Smooth muscle cell (in vitro differentiated cells): ENCODE results near the gene MED26. TPM values are rescaled to one million over a fixed set of nuclear protein-coding genes. Genes with fewer than 3 reads are reported as not detected.

Experiments
- DNase-seq: peaks from one replicate; lab custom pipeline; 2025; ENCODE audit not compliant: unreplicated experiment; lab: John Stamatoyannopoulos, UW
- H2AFZ ChIP-seq: fragments of 200-600 bp; sonication (generic); 2 replicates; pipeline ENCODE4 v1.6.0; 2016; ENCODE audit warnings: antibody characterized with exemption, low read depth, mild to moderate bottlenecking
- H3F3A ChIP-seq: fragments of 200-600 bp; sonication (generic); 2 replicates; pipeline ENCODE4 v1.6.0; 2017; ENCODE audit warnings: antibody characterized with exemption, low read depth
- H3K27ac ChIP-seq: fragments of 200-600 bp; sonication (generic); 2 replicates; pipeline ENCODE4 v1.5.1; 2016; ENCODE audit warnings: low read depth, mild to moderate bottlenecking
- H3K27me3 ChIP-seq: fragments of 200-600 bp; sonication (generic); 2 replicates; pipeline ENCODE4 v1.6.1; 2016; ENCODE audit warnings: low read depth, mild to moderate bottlenecking
- H3K36me3 ChIP-seq: fragments of 200-600 bp; sonication (generic); 2 replicates; pipeline ENCODE4 v1.5.1; 2016; ENCODE audit warnings: low read depth
- H3K4me1 ChIP-seq: fragments of 200-600 bp; sonication (generic); 2 replicates; pipeline ENCODE4 v1.5.1; 2016; ENCODE audit warnings: low read depth
- H3K4me2 ChIP-seq: fragments of 200-600 bp; sonication (generic); 2 replicates; pipeline ENCODE4 v1.6.0; 2016; ENCODE audit warnings: mild to moderate bottlenecking
- H3K4me3 ChIP-seq: fragments of 200-600 bp; sonication (generic); 2 replicates; pipeline ENCODE4 v1.5.1; 2016; ENCODE audit warnings: mild to moderate bottlenecking
- H3K79me2 ChIP-seq: fragments of 200-600 bp; sonication (generic); 2 replicates; pipeline ENCODE4 v1.6.0; 2016; ENCODE audit warnings: low read depth, mild to moderate bottlenecking
- H3K9ac ChIP-seq: fragments of 200-600 bp; sonication (generic); 2 replicates; pipeline ENCODE4 v1.6.0; 2016; ENCODE audit warnings: low read depth
- H3K9me3 ChIP-seq: fragments of 200-600 bp; sonication (generic); replicated peaks from 2 replicates; pipeline ENCODE4 v1.5.1; 2016; ENCODE audit warnings: low read depth
- H4K20me1 ChIP-seq: fragments of 200-600 bp; sonication (generic); 2 replicates; pipeline ENCODE4 v1.6.0; 2016; ENCODE audit warnings: low read depth
- CTCF ChIP-seq: fragments of 200-600 bp; sonication (generic); IDR thresholded peaks from 2 replicates; pipeline ENCODE4 v1.5.1; 2017; ENCODE audit warnings: borderline replicate concordance, mild to moderate bottlenecking, antibody characterized with exemption; ENCODE audit not compliant: insufficient read depth, poor library complexity, severe bottlenecking
- WGBS: methylation state at CpG from one replicate; pipeline ENCODE4 v1.1.7; 2016; ENCODE audit warnings: low lambda C conversion rate; 5-methylcytosine and 5-hydroxymethylcytosine counted together
- polyA plus RNA-seq: library from polyadenylated mRNA; unstranded; fragments of >200 nt; fragmentation: Nextera tagmentation; extraction: Ambion mirVana; gene quantifications from 2 replicates; pipeline ENCODE4 v1.2.1, GENCODE V29; 2016
- total RNA-seq: library from RNA; depleted of rRNA; stranded (reverse); fragments of >200 nt; gene quantifications from 2 replicates; pipeline ENCODE4 v1.2.3, GENCODE V29; 2014

MED26 gene
- total and polyA plus RNA-seq, 2 experiments from 2014 or later, result 6.3 to 9.6 TPM

- H3K4me3 ChIP-seq, result no peak overlapping the region
- H3K79me2 ChIP-seq, result peaks cover under 1% of the 10 kb centered on the region
- WGBS, result over 99% methylated on average over 12 of the region's 12 CpGs
- H3K27ac ChIP-seq, result no peak overlapping the region
- peaks cover 29% of the 10 kb centered on the region for H4K20me1 ChIP-seq
- H3K27me3 ChIP-seq, result no peaks in the 10 kb centered on the region
- H3K36me3 ChIP-seq, result no peaks in the 10 kb centered on the region
- H3K4me2 ChIP-seq, result no peak overlapping the region
- TF ChIP-seq CTCF, result no peak
- no peak overlapping the region for H3K9ac ChIP-seq
- H3K4me1 ChIP-seq, result no peaks in the 10 kb centered on the region
- no peaks in the 10 kb centered on the region for H3F3A ChIP-seq
- H3K9me3 ChIP-seq, result no peaks in the 10 kb centered on the region
- no peak for DNase-seq
- H2AFZ ChIP-seq, result no peak overlapping the region
Measured at GRCh38 chr19:16531380-16531669, 96.7 kb downstream of the MED26 start.

- DNase-seq, result no peak
- no peak overlapping the region for H3K9ac ChIP-seq
- H4K20me1 ChIP-seq, result peaks cover 24% of the 10 kb centered on the region
- no peaks in the 10 kb centered on the region for H3K4me1 ChIP-seq
- no peaks in the 10 kb centered on the region for H3F3A ChIP-seq
- 97% methylated on average over 42 of the region's 43 CpGs for WGBS
- no peak overlapping the region for H3K27ac ChIP-seq
- no peaks in the 10 kb centered on the region for H3K9me3 ChIP-seq
- H3K36me3 ChIP-seq, result no peaks in the 10 kb centered on the region
- no peak overlapping the region for H2AFZ ChIP-seq
- H3K4me2 ChIP-seq, result no peak overlapping the region
- no peaks in the 10 kb centered on the region for H3K27me3 ChIP-seq
- H3K79me2 ChIP-seq, result no peaks in the 10 kb centered on the region
- no peak for TF ChIP-seq CTCF
- H3K4me3 ChIP-seq, result no peak overlapping the region
Measured at GRCh38 chr19:16530540-16531379, 97.2 kb downstream of the MED26 start.

GRCh38 chr19:16529466-16530144 lies 98.4 kb downstream of the MED26 start:
- 94% methylated on average over 23 of the region's 25 CpGs for WGBS
- no peak overlapping the region for H3K4me2 ChIP-seq
- H3K27ac ChIP-seq, result no peak overlapping the region
- no peak overlapping the region for H2AFZ ChIP-seq
- H3K4me1 ChIP-seq, result no peaks in the 10 kb centered on the region
- no peaks in the 10 kb centered on the region for H3F3A ChIP-seq
- peaks cover 14% of the 10 kb centered on the region for H4K20me1 ChIP-seq
- DNase-seq, result no peak
- no peaks in the 10 kb centered on the region for H3K9me3 ChIP-seq
- no peak for TF ChIP-seq CTCF
- no peak overlapping the region for H3K4me3 ChIP-seq
- H3K9ac ChIP-seq, result no peak overlapping the region
- H3K27me3 ChIP-seq, result no peaks in the 10 kb centered on the region
- H3K79me2 ChIP-seq, result no peaks in the 10 kb centered on the region
- no peaks in the 10 kb centered on the region for H3K36me3 ChIP-seq
